Measurements from ENCODE around the gene SNX33.

- TF ChIP-seq EZH2 (IDR thresholded peaks at IDR 0.05; ENCODE audit: insufficient read depth, poor library complexity, severe bottlenecking): no peak
- TF ChIP-seq EZH2phosphoT487 (IDR thresholded peaks at IDR 0.05; ENCODE audit: insufficient read depth, low read depth): no peak
Observed at GRCh38 chr15:75631935-75632334, 15.8 kb upstream of the SNX33 start.

Measured in GM23248 (cell line).